ENCODE data around the gene MED13L. TPM values are rescaled to one million over a fixed set of nuclear protein-coding genes. Genes with fewer than 3 reads are reported as not detected.

Gene MED13L
- total and polyA plus RNA-seq, 2 of the 4 experiments (the other 2 are of a cell fraction) = 17.9 to 49.1 TPM

DNA sequence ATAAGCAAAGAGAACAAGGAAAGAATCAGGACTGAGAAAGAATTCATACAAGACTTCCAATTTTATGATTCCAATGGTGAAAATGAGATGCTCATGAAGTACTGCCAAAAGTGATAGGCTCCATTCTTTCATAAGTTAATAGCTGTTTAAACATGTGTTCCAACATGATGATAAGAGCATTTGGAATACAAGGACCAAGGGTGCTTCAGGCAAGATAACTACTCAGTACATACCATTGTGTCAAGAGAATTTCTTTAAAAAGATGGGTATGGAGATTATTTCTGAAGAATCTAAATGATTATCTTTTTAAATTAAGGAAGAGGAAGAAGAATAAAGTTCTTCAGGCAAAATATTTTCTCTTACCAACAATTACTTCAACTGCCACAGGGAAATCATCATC lies 258.1 kb downstream of the MED13L start:
- Histone ChIP-seq H2AFZ (replicated peaks; ENCODE audit: low read length, poor library complexity) (no peak overlapping the region), H2BK20ac (ENCODE audit: low read depth, low read length) (no peak overlapping the region), H2BK5ac (ENCODE audit: low read depth, low read length, poor library complexity, severe bottlenecking) (no peak overlapping the region), H3K56ac (ENCODE audit: extremely low read depth, insufficient read depth, low read length) (no peak overlapping the region), H3K27ac (ENCODE audit: insufficient read depth, low read length) (no peak overlapping the region), H3K18ac (ENCODE audit: low read depth, low read length) (no peak overlapping the region), H2AK9ac (replicated peaks; ENCODE audit: low read depth, low read length, poor library complexity) (no peak overlapping the region), H3K4me3 (ENCODE audit: insufficient read depth, low read depth, low read length) (no peak overlapping the region), H3K14ac (replicated peaks; ENCODE audit: low read depth, low read length) (no peak overlapping the region), H4K5ac (ENCODE audit: low read depth, low read length) (no peak overlapping the region), H3K23ac (ENCODE audit: low read depth, low read length) (no peak overlapping the region), H3K27me3 (ENCODE audit: control insufficient read depth, insufficient read depth, low read length) (no peaks in the 10 kb centered on the region), H2AK5ac (ENCODE audit: low read depth, low read length) (no peak overlapping the region), H3K9me3 (ENCODE audit: control insufficient read depth, insufficient read depth, low read length) (no peaks in the 10 kb centered on the region), H3K4ac (ENCODE audit: low read depth, low read length) (no peak overlapping the region), H3K4me2 (ENCODE audit: low read depth, low read length) (no peak overlapping the region), H2BK120ac (ENCODE audit: low read depth, low read length) (no peak overlapping the region), H3K4me1 (ENCODE audit: control insufficient read depth, insufficient read depth, low read length) (0 out of 2 replicates have a peak, but pooled peaks cover 1% of the 10 kb centered on the region), H2BK15ac (ENCODE audit: low read depth, low read length) (no peak overlapping the region), H3K36me3 (ENCODE audit: control insufficient read depth, insufficient read depth, low read length) (peaks cover 10% of the 10 kb centered on the region), H3K9me1 (ENCODE audit: insufficient read depth, low read length) (peaks cover 11% of the 10 kb centered on the region), H4K8ac (ENCODE audit: low read depth in 2 of 2, low read length in 2 of 2) (no peak overlapping the region), H4K91ac (ENCODE audit: insufficient read depth, low read depth, low read length) (no peak overlapping the region), H3K9ac (ENCODE audit: low read depth, low read length) (no peak overlapping the region), H3K79me1 (ENCODE audit: low read depth in 1 of 2, low read length in 2 of 2) (peaks cover 6 to 51% of the 10 kb centered on the region in 2 experiments), H4K20me1 (ENCODE audit: insufficient read depth, low read length) (peaks cover 21% of the 10 kb centered on the region; the same call in 1 of the 2 replicates)
- ChIA-PET POLR2A (ENCODE audit: unreplicated experiment) (no interaction called here), CTCF (no interaction called here)
- no peak for ATAC-seq (ENCODE audit: low read depth)
- no peak for DNase-seq
- intact Hi-C loops (cut with micrococcal nuclease) (loop anchor here (2.0 to 5.0 kb wide), 4 partner anchors 38 to 578 kb away; no protein-coding TSS in a partner anchor), dilution Hi-C loops (cut with HindIII; ENCODE audit: low sequenced_read_pairs, unreplicated experiment) (no loop called here), in situ Hi-C loops (cut with MboI; ENCODE audit: low sequenced_read_pairs) (no loop called here)
- BruUV-seq (replicated peaks) = no TSS peak
- TF ChIP-seq MAFK (IDR thresholded peaks at IDR 0.05; ENCODE audit: low read depth, low read length) = no peak
